HG03575 (cell line): ENCODE measurements around the gene PLIN3.
"Not testable (repeated sequence)": the region's sequence is repeated elsewhere in the genome, so short reads cannot be mapped to it uniquely, and the experiment has no call there.

Experiments
- ATAC-seq: cut with Tn5 transposase; IDR thresholded peaks from one replicate; pipeline ENCODE4 v1.9.1; 2021; ENCODE audit not compliant: unreplicated experiment, insufficient number of reproducible peaks, low FRiP score; ENCODE audit errors: extremely low read depth

PLIN3 gene

GRCh38 chr19:4853506-4853905 lies 14.0 kb downstream of the PLIN3 start:
- not testable (repeated sequence) for ATAC-seq

- no peak for ATAC-seq
Observed at GRCh38 chr19:4852484-4852883, 15.0 kb downstream of the PLIN3 start.

GRCh38 chr19:4851551-4852290 lies 15.7 kb downstream of the PLIN3 start:
- ATAC-seq, result no peak

- no peak for ATAC-seq
Observed at GRCh38 chr19:4849019-4849418, 18.4 kb downstream of the PLIN3 start.

GRCh38 chr19:4847190-4847973 lies 20.1 kb downstream of the PLIN3 start:
- no peak for ATAC-seq

GRCh38 chr19:4845975-4846374 lies 21.5 kb downstream of the PLIN3 start:
- ATAC-seq, result not testable (repeated sequence)

GRCh38 chr19:4844348-4845179 lies 22.9 kb downstream of the PLIN3 start:
- no peak for ATAC-seq

GRCh38 chr19:4843647-4843965 lies 23.9 kb downstream of the PLIN3 start:
- no peak for ATAC-seq

GRCh38 chr19:4839192-4839591 lies 28.3 kb downstream of the PLIN3 start:
- ATAC-seq, result no peak

GRCh38 chr19:4832776-4833175 lies 34.7 kb downstream of the PLIN3 start:
- ATAC-seq, result no peak

- ATAC-seq, result not testable (repeated sequence)
Observed at GRCh38 chr19:4831979-4832340, 35.5 kb downstream of the PLIN3 start.

GRCh38 chr19:4831304-4831978 lies 36.0 kb downstream of the PLIN3 start, which contains the start of gene TICAM1:
Gene TICAM1 (minus strand): TSS chr19:4831712. CDS start chr19:4818377, 13,335 bp downstream.
- no peak for ATAC-seq

- no peak for ATAC-seq
Observed at GRCh38 chr19:4830768-4831265, 36.6 kb downstream of the PLIN3 start.

GRCh38 chr19:4830332-4830731 lies 37.1 kb downstream of the PLIN3 start:
- ATAC-seq, result no peak

- no peak for ATAC-seq
Observed at GRCh38 chr19:4829001-4829712, 38.3 kb downstream of the PLIN3 start.

- no peak for ATAC-seq
Observed at GRCh38 chr19:4823577-4823976, 43.9 kb downstream of the PLIN3 start.

- not testable (repeated sequence) for ATAC-seq
Observed at GRCh38 chr19:4822354-4822753, 45.1 kb downstream of the PLIN3 start.

GRCh38 chr19:4821265-4821664 lies 46.2 kb downstream of the PLIN3 start:
- ATAC-seq, result no peak
